HUES48 (cell line): ENCODE results near the gene DPYD.

Experiments
- H3K27ac ChIP-seq: one replicate; pipeline ENCODE4 v1.7.0; 2013; ENCODE audit warnings: low read depth, low read length, inconsistent platforms
- H3K27me3 ChIP-seq: 2 replicates; pipeline ENCODE4 v1.6.1; 2013; ENCODE audit warnings: mild to moderate bottlenecking, low read length; ENCODE audit not compliant: control insufficient read depth, insufficient read depth
- H3K36me3 ChIP-seq: 2 replicates; pipeline ENCODE4 v1.6.1; 2013; ENCODE audit warnings: low read length; ENCODE audit not compliant: control insufficient read depth, insufficient read depth
- H3K4me1 ChIP-seq: 2 replicates; pipeline ENCODE4 v1.6.1; 2013; ENCODE audit warnings: mild to moderate bottlenecking, low read length; ENCODE audit not compliant: control insufficient read depth, insufficient read depth
- H3K4me3 ChIP-seq: 2 replicates; pipeline ENCODE4 v1.5.1; 2013; ENCODE audit warnings: mild to moderate bottlenecking, low read depth, low read length
- H3K9ac ChIP-seq: 2 replicates; pipeline ENCODE4 v1.6.1; 2013; ENCODE audit warnings: mild to moderate bottlenecking, low read depth, low read length, moderate library complexity
- H3K9me3 ChIP-seq: 2 replicates; pipeline ENCODE4 v1.6.1; 2013; ENCODE audit warnings: low read length; ENCODE audit not compliant: control insufficient read depth, insufficient read depth

Gene DPYD

DNA sequence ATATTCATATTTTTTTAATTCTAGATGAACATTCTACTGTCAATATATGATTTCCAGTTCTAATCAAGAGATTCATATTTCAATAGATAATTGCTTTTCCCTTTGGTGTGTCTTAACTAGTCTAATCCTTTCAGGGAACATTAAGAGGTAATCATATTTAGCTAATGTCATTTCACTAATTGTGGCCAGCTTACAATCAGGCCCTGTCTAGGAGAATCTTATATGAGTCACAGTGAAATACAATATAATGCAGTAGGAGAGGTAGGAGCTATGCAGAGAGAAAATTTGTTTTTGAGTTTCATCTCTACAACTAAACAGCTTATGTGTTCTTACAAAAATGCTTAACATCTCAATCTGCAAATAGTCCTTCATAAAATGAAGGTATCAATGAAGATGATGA lies 85.9 kb downstream of the DPYD start:
- Histone ChIP-seq H3K9me3 (no peaks in the 10 kb centered on the region), H3K9ac (no peak overlapping the region), H3K4me1 (no peaks in the 10 kb centered on the region), H3K36me3 (no peaks in the 10 kb centered on the region), H3K27ac (no peak overlapping the region), H3K4me3 (no peak overlapping the region), H3K27me3 (no peaks in the 10 kb centered on the region)

DNA sequence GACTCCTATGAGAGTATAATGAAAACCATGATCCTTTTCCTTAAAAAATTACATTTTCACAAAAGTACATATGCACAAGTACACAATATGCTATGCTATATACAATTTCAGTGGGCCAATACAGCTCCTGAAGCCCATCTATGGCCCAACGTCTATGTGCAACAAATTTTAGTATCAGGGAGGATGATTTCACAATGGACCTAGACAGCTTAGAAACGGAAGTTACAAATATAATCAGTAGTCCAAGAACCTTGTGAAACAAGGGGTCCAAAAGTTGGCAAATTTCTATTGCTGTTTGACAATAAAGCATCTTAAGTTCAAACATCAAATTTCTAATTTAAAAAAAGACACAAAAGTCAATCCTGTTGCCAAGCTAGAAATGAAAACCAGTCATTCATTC lies 87.0 kb downstream of the DPYD start:
- Histone ChIP-seq H3K36me3 (no peaks in the 10 kb centered on the region), H3K9ac (no peak overlapping the region), H3K27me3 (no peaks in the 10 kb centered on the region), H3K27ac (no peak overlapping the region), H3K4me3 (no peak overlapping the region), H3K9me3 (no peaks in the 10 kb centered on the region), H3K4me1 (no peaks in the 10 kb centered on the region)

DNA sequence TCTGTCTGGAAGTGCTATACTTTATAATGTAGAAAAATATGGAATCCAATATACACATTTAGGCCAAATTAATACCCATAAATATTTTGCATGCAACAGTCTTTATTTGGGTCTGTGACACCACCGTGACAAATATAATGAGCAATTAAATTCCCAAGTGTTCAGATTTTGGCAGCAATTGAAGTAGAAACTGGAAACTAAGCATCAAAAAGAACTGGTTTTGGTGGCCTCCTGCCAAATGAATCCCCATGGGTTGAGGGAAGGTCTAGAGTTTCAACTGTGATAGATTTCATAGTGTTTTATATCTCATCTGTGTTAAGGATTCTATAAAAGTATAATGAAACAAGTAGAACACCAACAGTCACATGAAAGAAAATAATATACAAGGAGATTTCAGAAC lies 88.4 kb downstream of the DPYD start:
- Histone ChIP-seq H3K4me3 (no peak overlapping the region), H3K36me3 (no peaks in the 10 kb centered on the region), H3K9ac (no peak overlapping the region), H3K9me3 (no peaks in the 10 kb centered on the region), H3K27me3 (no peaks in the 10 kb centered on the region), H3K27ac (no peak overlapping the region), H3K4me1 (no peaks in the 10 kb centered on the region)

DNA sequence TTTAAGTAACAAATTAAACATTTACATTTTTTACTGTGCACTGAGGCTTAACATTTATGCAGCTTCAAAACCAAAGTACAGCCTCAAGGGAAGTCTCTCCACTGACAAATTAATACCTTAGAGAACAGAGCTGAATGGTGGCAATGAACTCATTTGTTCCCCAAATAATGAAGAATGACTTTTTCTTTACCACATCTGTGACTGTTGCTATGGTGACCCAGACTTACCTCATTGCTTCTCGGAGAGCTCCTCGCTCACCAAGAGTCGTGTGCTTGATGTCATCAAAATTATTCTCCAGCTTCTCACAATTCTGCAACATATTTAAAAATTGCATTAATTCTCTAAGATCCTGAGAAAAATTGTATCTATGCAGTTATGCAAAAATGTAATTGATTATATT lies 92.9 kb downstream of the DPYD start:
- Histone ChIP-seq H3K9ac (no peak overlapping the region), H3K27ac (no peak overlapping the region), H3K36me3 (no peaks in the 10 kb centered on the region), H3K4me1 (peaks cover 10% of the 10 kb centered on the region), H3K4me3 (no peak overlapping the region), H3K27me3 (no peaks in the 10 kb centered on the region), H3K9me3 (no peaks in the 10 kb centered on the region)

DNA sequence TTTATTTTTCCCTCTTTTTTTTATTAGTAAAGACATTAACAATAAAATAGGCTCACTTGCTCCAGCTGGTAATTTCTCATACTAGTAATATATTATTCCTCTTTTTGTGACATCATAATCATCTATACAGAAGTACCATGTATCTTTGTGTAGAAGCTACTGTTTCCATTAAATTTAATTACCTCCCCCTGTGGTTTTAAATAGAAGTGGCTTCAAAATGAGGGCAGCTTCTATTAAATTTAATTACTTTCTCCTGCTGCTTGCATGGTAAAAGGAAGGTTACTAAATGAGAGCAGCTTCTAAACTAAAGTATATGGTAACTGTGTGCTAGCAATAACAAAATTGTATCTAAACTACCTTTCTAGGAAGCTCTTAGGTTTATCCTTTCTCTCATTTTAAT lies 94.0 kb downstream of the DPYD start:
- no peak overlapping the region for H3K9ac ChIP-seq

DNA sequence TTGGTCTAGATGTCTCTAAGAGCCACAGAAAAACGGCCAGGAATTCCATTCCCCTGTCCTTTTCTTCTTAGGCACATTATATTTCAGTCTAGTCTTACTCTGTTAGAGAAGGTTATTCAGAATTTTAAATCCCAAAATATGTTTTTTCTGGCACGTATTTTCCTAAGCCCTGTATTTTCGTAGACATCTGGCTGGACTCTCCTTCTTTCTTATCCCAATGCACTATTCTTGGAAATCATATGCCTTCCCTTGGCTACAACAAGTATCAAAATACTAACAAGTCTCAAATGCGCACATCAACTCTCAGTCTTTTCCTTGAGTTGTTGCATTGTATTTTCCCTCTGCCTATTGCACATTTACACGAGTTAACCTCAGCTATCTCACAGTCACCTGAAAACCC lies 96.2 kb downstream of the DPYD start:
- H3K4me3 ChIP-seq = no peak overlapping the region
- H3K27ac ChIP-seq = no peak overlapping the region
- peaks cover 10% of the 10 kb centered on the region for H3K4me1 ChIP-seq
- H3K9me3 ChIP-seq = no peaks in the 10 kb centered on the region
- no peak overlapping the region for H3K9ac ChIP-seq
- H3K36me3 ChIP-seq = no peaks in the 10 kb centered on the region
- H3K27me3 ChIP-seq = no peaks in the 10 kb centered on the region

More for the DNA sequence above, 94.0 kb downstream of the DPYD start:
- Histone ChIP-seq H3K36me3 (no peaks in the 10 kb centered on the region), H3K9me3 (no peaks in the 10 kb centered on the region), H3K4me1 (peaks cover 10% of the 10 kb centered on the region), H3K27ac (no peak overlapping the region), H3K27me3 (no peaks in the 10 kb centered on the region), H3K4me3 (no peak overlapping the region)

DNA sequence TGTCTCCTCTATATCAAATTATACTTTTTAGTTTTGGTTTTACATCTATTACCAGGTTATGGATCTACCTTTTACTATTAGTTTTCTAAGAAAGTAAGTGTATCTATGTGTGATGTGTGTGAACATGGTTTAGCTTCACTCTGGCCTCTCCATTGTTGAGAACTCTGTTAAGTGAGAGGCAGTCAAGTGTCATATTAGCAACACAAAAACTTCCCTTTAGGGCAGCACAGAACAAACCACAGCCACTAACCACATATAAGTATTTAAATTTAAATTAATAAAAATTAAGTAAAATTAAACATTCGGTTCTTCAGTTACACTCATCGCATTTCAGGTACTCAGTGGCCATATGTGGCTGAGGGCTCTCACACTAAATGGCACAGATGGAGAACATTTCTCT lies 96.6 kb downstream of the DPYD start:
- no peak overlapping the region for H3K27ac ChIP-seq
- H3K9me3 ChIP-seq = no peaks in the 10 kb centered on the region
- no peak overlapping the region for H3K4me3 ChIP-seq
- H3K4me1 ChIP-seq = peaks cover 10% of the 10 kb centered on the region
- H3K36me3 ChIP-seq = no peaks in the 10 kb centered on the region
- no peaks in the 10 kb centered on the region for H3K27me3 ChIP-seq
- no peak overlapping the region for H3K9ac ChIP-seq

DNA sequence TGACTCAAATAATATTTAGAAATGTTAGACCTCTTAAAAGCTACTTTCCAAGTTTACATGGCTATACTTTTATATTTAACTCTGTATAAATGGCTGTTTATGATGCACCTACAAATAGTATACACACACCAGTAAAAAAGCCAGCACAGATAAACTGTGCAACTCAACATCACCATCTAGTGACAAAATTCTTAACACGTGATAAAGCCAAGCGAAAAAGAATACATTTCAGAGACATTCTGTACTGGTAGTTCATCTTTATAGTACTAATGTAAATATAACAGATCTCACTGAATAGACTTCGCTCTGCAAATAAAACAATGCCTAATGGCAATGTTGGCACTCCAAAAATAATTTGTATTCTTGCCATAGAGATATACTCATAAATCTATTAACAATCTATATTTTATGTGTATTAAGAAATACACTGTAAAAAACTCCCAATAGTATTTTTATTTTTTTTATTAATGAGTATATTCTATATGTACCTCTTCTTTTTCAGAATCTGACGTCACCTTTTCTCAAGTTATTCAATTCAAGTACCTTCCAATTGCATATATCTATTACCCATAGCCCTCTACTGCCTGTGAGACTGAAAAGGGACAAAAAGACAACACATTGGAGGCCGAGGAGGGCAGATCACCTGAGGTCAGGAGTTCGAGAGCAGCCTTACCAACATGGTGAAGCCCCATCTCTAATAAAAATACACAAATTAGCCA lies 100.2 kb downstream of the DPYD start:
- H3K9me3 ChIP-seq = no peaks in the 10 kb centered on the region
- no peak overlapping the region for H3K4me3 ChIP-seq
- no peak overlapping the region for H3K9ac ChIP-seq
- no peak overlapping the region for H3K27ac ChIP-seq
- peaks cover 10% of the 10 kb centered on the region for H3K4me1 ChIP-seq
- no peaks in the 10 kb centered on the region for H3K27me3 ChIP-seq
- H3K36me3 ChIP-seq = no peaks in the 10 kb centered on the region

DNA sequence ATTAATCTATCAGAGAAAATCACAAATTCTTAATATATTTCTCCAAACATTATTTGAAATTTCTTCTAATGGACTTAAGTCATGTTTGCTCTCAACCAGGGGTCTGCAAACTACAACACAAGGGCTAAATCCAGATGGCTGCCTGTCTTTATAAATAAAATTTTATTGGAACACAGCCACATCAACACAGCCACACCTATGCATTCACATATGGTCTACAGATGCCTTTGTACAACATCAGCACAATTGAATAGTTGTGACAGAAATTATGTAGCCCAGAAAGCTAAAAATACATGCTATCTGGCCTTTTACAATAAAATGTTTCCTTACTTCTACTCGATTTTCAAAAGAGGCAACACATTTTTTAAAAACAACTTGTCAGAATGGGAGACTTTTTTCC lies 103.9 kb downstream of the DPYD start:
- Histone ChIP-seq H3K36me3 (no peaks in the 10 kb centered on the region), H3K9ac (no peak overlapping the region), H3K27me3 (no peaks in the 10 kb centered on the region), H3K4me1 (no peaks in the 10 kb centered on the region), H3K9me3 (no peaks in the 10 kb centered on the region), H3K27ac (no peak overlapping the region), H3K4me3 (no peak overlapping the region)

DNA sequence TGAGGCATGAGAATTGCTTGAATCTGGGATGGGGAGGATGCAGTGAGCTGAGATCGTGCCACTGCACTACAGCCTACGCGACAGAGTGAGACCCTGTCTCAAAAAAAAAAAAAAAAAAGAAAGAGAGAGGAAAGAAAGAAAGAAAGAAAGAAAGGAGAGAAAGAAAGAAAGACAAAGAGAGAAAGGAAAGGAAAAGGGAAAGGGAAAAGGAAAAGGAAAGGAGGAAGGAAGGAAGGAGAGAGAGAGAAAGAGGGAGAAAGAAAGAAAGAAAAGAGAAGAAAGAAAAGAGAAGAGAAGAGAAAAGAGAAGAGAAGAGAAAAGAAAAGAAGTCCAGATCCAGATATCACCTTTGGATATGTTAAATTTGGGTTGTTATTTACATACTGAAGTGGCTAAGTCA lies 106.0 kb downstream of the DPYD start:
- no peaks in the 10 kb centered on the region for H3K27me3 ChIP-seq
- H3K4me1 ChIP-seq = no peaks in the 10 kb centered on the region
- H3K4me3 ChIP-seq = no peak overlapping the region
- no peak overlapping the region for H3K27ac ChIP-seq
- H3K36me3 ChIP-seq = no peaks in the 10 kb centered on the region
- no peak overlapping the region for H3K9ac ChIP-seq
- H3K9me3 ChIP-seq = no peaks in the 10 kb centered on the region

DNA sequence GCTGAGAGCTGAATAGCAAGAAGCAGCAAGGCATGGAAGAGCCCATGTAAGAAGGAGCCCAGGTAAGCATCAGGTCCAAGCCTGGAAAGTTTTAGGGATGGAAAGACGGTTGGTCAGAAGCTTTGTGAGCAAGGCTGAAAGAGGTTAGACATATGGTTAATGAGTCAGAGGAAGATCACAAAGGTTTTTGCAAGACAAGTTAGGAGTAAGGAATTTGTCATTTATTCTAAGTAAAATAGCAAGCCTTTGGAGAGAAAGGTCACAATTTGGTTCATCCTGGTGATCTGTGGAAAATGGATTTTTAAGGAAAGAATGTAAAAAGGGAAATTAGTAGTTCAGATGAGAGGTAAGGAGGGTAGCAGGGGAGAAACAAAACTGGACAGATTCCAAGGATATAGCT lies 106.7 kb downstream of the DPYD start:
- Histone ChIP-seq H3K27me3 (no peaks in the 10 kb centered on the region), H3K27ac (no peak overlapping the region)

More for the DNA sequence above, 106.7 kb downstream of the DPYD start:
- Histone ChIP-seq H3K4me3 (no peak overlapping the region), H3K4me1 (no peaks in the 10 kb centered on the region), H3K9me3 (no peaks in the 10 kb centered on the region), H3K9ac (no peak overlapping the region), H3K36me3 (no peaks in the 10 kb centered on the region)
